ENCODE measurements around the gene DGKD. TPM values are rescaled to one million over a fixed set of nuclear protein-coding genes. Genes with fewer than 3 reads are reported as not detected.

The DGKD gene
- total RNA-seq, 1 experiment from 2014 or later, result 41.4 TPM

GRCh38 chr2:233312874-233313273, 41.4 kb upstream of the DGKD start:
- ChIA-PET POLR2A (no interaction called here), CTCF (interaction anchor here (1.3 kb wide), 1 partner anchor 41 kb away, joined by 5 read pairs; no protein-coding TSS in a partner anchor)
- no peak for ATAC-seq
- peaks cover 5% of the 10 kb centered on the region; the same call in 1 of the 2 replicates for H3K9me3 Mint-ChIP-seq
- no peak overlapping the region for H3K27ac Mint-ChIP-seq
- H3K27me3 Mint-ChIP-seq (ENCODE audit: low read depth), result no peaks in the 10 kb centered on the region
- H3K4me1 Mint-ChIP-seq, result no peaks in the 10 kb centered on the region
- H3K36me3 Mint-ChIP-seq, result no peaks in the 10 kb centered on the region
- H3K4me3 Mint-ChIP-seq, result no peak overlapping the region
- no peak for DNase-seq (ENCODE audit: low spot score)
- TF ChIP-seq CTCF (IDR thresholded peaks at IDR 0.05) (no peak), ZNF423 (CRISPR knock-in tag; IDR thresholded peaks at IDR 0.05) (no peak), ELF4 (CRISPR knock-in tag; IDR thresholded peaks at IDR 0.05; ENCODE audit: low read depth) (no peak), FOXP1 (CRISPR knock-in tag; IDR thresholded peaks at IDR 0.05; ENCODE audit: borderline replicate concordance) (no peak), ZNF396 (CRISPR knock-in tag; IDR thresholded peaks at IDR 0.05; ENCODE audit: borderline replicate concordance) (no peak), GTF2I (CRISPR knock-in tag; conservative IDR thresholded peaks at IDR 0.05) (no peak), NR1H2 (CRISPR knock-in tag; IDR thresholded peaks at IDR 0.05) (no peak), ZNF416 (CRISPR knock-in tag; IDR thresholded peaks at IDR 0.05) (no peak), JUN (CRISPR knock-in tag; IDR thresholded peaks at IDR 0.05) (no peak), GABPB1 (CRISPR knock-in tag; IDR thresholded peaks at IDR 0.05) (no peak), NFE2L1 (CRISPR knock-in tag; IDR thresholded peaks at IDR 0.05) (no peak), CBFB (CRISPR knock-in tag; IDR thresholded peaks at IDR 0.05; ENCODE audit: low read depth) (no peak), JAZF1 (CRISPR knock-in tag; IDR thresholded peaks at IDR 0.05) (no peak), EMX1 (CRISPR knock-in tag; IDR thresholded peaks at IDR 0.05) (no peak), ARID4B (CRISPR knock-in tag; IDR thresholded peaks at IDR 0.05; ENCODE audit: borderline replicate concordance) (no peak), ZNF317 (CRISPR knock-in tag; IDR thresholded peaks at IDR 0.05; ENCODE audit: borderline replicate concordance, low read depth) (no peak), CREB1 (CRISPR knock-in tag; IDR thresholded peaks at IDR 0.05) (no peak)

- Mint-ChIP-seq H3K27ac (no peak overlapping the region), H3K36me3 (no peaks in the 10 kb centered on the region), H3K4me1 (no peaks in the 10 kb centered on the region), H3K27me3 (ENCODE audit: low read depth) (no peaks in the 10 kb centered on the region), H3K9me3 (peaks cover 5% of the 10 kb centered on the region; the same call in 1 of the 2 replicates), H3K4me3 (no peak overlapping the region)
- ChIA-PET POLR2A (no interaction called here), CTCF (interaction anchor here (0.6 to 0.7 kb wide), 2 partner anchors 58 to 188 kb away, joined by 3 read pairs; no protein-coding TSS in a partner anchor)
- ATAC-seq (no peak), DNase-seq (ENCODE audit: low spot score) (no peak)
- TF ChIP-seq CDX4 (CRISPR knock-in tag; IDR thresholded peaks at IDR 0.05; ENCODE audit: borderline replicate concordance) (no peak), ZNF138 (CRISPR knock-in tag; conservative IDR thresholded peaks at IDR 0.05) (no peak), ZNF121 (CRISPR knock-in tag; IDR thresholded peaks at IDR 0.05) (no peak), TP53 (CRISPR knock-in tag; IDR thresholded peaks at IDR 0.05) (no peak), FOXP1 (CRISPR knock-in tag; IDR thresholded peaks at IDR 0.05; ENCODE audit: borderline replicate concordance) (no peak), FOXJ3 (CRISPR knock-in tag; IDR thresholded peaks at IDR 0.05; ENCODE audit: borderline replicate concordance) (no peak), HMGXB4 (CRISPR knock-in tag; IDR thresholded peaks at IDR 0.05) (no peak), GTF2I (CRISPR knock-in tag; conservative IDR thresholded peaks at IDR 0.05) (no peak), NFATC4 (CRISPR knock-in tag; IDR thresholded peaks at IDR 0.05) (no peak)
Measured at GRCh38 chr2:233314180-233314925, 39.9 kb upstream of the DGKD start.
